Globus pallidus (tissue), 1 donor: ENCODE measurements around the gene PDGFRB.
A peak's percentile ranks its signal among the peaks of the same experiment; 100 is the strongest.

ENCODE experiments used
- DNase-seq: peaks from one replicate; pipeline ENCODE4 v3.0.0-alpha.2; 2015; ENCODE audit warnings: low spot score

Gene PDGFRB

DNA sequence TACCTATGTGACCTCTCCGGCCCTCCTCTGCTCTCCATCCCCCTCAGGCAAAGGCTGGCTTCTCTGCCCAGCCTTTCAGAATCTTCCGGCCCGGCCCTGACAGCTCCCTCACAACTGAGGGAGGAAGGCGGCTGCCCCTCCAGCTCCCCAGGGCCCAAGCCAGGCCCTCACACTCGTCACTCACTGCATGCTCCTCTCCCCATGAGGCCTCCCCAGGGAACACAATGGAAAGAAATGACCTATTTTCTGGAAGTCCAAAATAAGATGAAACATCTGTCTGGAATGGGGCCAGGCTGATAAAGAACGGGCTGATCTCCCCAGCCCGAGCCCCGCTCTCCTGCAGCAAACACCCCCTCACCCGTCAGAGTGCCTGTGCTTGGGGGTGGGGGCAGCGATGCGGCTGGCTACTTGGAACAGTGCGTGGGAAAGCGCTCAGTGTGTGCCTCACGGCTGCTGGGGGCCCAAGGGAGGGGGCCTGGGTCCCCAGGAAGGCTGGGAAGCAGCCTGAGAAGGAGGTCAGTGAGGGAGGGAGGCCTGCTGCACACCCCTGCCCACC lies 11.3 kb downstream of the PDGFRB start:
- DNase-seq: no peak

DNA sequence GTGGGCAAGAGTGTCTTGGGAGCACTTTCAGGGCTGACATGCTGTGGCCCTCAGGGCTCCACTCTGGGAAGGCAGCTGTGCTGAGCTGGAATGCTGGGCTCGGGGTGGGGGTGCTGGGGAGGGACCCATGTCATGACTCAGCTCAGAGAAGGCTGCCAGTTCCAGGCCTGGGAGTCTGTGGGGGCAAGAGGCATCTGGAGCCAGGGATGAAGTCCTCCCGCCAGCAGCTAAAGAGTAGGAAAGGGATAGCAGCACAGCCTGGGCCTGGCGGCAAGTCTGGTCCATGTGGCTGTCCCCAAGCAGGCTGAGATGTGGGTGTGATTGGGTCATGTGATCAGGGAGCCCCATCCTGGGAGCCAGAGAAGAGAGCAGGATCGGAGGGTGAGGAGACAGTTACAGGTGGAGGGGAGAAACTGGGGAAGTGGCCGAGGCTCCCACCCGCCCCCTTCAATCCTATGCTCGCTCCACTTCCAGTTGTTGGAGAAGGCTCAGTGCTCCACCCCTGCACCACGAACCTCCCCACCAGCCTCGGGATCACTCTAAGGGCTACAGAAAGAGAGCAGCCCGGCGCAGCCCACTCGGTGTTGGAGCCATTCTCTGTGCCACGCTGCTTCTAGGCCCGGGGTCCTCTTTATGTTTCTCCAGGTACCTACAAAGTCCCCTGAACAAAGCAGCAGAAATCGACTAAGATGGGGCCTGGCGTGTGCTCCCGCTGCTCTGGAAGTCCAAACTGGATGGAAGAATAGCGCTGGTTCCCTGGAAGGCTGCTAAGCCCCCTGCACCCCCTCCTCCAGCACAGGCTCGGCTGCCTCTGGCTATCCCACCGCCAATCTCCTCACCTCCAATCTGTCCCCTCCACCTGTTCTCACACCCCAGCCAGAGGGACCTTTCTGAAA lies 12.0 kb downstream of the PDGFRB start:
- no peak for DNase-seq

DNA sequence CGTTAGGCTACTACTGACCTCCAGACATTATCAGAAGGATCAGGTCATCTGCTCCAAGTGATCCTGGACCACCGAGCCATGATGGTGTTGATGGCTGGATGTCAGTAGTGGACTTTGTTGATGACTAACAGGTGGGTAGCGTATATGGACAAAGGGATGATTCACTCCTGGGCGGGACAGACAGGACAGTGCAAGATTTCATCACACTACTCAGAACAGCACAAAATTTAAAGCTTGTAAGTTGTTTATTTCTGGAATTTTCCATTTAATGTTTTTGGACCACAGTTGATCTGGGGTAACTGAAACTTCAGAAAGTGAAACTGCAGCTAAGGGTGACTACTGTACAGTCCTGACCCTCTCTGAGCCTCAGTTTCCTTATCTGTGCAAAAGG lies 12.7 kb downstream of the PDGFRB start:
- no peak for DNase-seq

DNA sequence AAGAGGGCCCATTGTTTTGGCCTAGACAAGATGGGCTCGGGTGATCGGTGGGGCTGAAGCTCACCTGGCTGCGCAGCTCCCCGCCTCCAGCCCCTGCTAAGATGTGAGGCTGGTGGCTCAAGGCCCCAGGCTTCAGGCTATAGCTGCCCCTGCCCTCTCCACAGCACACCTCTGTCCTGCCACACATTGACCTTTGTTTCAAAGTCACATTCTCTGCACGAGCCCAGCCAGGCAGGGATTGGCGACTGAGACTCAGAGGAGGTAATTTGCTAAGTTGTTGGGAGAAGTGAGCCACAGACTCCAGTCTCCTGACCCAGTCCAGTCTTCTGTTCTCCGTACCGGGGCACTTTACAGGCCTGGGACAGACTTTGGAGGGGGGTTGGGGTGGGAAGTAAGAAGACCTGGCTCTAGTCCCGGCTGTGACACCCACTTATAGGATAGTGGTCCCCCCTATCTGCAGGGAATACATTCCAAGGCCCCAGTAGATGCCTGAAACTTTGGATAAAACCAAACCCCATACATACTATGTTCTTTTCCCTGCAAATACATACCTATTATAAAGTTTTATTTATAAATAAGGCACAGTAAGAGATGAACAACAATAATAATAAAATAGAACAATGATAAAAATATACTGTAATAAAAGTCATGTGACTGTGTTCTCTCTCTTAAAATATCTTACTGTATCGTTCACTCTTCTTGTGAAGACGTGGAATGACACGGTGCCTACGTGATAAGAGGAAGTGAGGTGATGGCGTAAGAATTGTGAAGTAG lies 13.3 kb downstream of the PDGFRB start:
- DNase-seq: no peak

DNA sequence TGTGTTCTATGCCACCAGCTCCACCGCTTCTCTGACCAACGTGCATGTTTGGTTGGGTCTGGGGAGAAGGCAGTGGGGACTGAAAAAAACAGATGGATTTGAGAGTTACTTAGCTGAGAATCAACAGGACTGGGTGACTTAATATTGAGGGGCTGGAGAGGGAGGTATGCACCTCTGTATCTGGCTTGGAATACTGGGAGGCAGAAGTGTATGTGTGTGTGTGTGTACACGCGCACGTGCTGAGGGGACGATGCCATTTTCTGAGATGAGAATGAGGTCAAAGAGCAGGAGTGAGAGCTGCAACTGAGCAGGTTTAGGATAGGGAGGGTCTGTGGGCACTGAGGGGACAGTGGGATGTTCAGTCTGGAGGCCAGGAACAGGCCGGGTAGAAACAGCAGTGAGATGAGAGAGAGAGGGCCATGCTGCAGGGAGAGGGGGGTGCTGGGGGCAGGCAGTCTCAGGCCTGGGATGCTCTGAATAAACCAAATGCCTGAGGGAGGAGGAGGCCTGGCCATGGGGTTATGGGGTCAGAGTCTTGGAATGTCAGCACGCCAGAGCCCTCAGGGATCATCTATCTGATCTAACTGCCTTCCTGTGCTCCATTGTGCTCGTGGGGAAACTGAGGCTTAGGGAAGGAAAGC lies 14.0 kb downstream of the PDGFRB start:
- DNase-seq: no peak

DNA sequence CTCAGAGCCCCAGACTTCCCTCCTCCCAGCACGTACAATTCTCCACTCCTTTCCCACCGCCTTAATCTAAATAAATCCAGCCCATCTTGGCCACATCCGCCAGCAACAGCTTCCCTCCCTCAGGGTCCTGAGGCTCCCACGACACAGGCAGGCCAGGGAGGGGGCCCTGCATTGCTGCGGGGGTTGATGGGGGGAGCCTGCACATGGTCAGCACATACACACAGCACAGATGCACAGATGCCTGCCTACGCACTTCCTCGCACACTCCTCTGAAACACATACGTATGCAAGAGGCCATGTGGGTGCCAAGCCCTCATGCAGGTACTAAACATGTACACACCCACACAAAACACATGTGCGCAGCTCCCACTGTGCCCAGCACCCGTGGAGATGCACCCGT lies 14.8 kb downstream of the PDGFRB start:
- DNase-seq: no peak

DNA sequence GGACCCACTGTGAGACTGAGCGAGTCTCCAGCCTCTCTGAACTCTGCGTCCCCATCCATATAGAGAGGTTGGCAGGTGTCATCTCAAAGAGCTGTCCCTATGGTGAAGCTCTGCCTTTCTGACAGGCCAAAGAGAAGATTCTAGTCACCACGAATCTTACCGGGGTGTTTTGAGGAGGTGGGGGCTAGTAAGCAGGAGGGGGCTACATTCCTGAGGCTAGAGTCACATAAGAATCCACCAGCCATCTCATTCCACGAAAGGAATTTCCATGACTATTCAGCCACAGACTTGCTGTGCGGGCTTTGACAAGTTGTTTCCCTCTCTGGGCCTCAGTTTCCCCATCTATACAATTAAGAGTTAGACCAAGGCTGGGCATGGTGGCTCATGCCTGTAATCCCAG lies 16.3 kb downstream of the PDGFRB start:
- DNase-seq: no peak

DNA sequence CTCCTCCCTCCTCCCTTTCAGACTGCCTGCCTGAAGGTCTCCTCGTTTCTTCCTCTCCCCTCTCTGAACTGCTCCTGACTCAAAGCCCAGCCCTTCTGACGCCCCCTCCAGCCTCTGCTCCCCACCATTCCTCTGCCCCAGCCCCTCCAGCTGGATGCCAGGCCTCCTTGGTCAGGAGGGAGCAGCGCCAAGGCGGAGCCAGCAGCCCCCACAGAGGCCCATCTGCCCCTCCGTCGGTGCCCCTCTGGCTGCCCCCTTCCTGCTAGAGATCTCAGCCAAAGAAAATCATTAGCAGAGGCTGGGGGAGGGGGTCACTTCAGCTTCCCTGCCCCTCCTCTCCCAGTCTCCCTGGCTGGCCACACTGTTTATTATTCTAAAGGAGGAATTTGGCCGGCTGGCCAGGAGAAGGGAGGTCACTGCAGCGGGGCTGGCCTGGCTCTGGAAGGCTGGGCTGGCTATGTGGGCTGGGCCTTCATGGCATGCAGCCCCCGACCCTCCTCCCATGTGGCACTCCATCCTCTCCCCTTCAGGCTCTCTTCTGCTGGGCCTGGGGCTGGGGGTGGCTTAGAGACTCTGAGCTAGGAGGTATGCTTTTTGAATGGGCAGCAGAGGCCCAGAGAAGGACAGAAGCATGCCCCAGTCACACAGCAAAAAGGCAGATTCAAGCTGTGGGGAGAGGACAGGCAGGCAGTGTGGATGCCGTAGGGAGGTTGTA lies 16.9 kb downstream of the PDGFRB start:
- peak; percentile 60 for DNase-seq

DNA sequence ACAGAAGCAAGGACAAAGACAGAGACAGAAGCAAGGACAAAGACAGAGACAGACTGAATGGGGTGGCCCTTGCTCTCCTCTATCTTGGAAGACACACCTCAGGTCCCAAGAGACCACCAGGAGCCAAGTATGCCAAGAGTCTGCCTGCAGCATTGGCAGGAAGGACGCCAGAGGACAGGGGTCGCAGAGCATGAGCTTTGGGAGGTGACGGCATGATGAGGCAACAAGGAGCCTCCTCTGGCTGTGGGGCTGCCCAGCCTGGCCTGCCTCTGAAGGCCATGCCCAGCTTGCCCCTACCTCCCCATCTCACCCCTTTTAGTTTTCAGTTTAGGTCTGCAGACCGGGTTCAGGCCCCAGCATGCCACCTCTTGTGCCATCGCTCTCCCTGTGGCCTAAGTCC lies 17.6 kb downstream of the PDGFRB start:
- no peak for DNase-seq

DNA sequence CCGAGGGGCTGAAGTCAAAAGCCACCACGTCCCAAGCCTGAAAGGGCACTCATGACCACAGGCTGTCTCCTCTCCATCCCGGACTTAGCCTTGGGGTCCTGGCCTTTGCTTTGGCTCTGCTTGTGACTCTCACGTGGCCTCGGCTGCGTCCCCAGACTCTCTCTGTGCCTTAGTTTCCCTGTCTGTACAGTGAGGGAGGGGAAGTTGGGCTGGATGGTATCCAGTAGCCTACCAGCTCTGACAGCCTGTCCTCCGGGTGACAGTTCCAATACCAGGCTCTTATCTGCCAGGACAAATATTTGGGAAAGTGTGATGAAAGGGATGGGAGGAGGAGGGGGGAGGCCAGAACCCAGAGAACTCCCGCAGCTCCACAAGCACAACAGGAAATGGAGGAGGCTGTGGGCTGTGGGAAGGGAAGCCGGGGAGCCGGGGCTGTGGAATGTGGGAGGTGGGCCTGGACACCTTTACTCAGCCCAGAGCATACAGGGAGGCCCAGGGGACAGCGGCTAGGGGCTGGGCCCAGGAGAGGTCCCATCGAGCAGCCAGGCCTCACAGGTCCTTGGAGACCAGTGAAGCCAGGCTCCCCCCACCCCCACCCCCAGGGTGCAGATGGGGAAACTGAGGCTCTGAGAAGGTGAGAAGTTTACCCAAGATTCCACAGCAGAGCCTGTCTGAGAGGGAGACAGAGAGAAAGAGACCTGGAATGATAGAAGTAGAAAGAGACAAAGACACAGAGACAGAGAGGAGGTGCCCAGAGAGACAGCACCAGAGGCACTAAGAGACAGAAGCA lies 18.3 kb downstream of the PDGFRB start:
- no peak for DNase-seq

DNA sequence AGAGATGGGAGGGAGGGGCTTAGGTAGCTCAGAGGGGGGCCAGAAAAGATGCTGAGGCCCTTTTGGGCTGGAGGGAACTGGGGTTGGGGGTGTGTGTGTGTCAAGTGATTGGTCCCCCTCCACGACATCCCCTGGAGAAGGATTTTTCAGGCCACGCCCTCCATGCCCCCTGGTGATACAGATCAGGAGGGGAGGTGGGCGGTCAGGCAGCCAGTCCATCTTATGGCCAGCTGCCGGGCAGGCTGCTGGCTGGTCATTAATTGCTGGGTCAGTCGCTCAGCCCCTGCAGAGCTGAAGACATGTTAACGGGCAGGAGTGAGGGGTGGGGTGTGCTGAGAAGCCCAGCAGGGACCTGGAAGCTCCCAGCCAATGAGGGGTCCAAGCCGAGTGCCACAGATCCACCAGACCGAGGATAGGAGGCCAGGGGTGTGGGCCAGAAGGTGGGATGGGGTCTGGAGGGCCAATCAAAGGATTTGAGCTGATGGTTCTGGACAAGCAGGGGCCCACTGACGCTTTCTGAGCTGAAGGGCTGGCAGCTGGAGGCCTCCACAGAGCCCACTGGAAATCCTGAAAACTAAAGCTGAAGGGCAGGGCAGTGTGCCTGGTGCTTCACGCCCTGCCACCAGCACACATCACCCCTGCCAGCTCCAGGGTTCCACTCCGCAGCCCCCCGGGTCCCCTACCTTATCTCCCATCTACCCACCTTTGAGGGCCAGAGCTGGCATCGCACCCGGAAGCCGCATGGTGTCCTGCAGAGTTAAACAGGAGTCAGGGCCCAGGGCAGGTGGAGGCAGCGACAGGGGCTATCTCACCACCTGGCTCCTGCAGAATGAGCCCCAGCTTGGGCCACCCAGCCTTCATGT lies 19.1 kb downstream of the PDGFRB start:
- no peak for DNase-seq

DNA sequence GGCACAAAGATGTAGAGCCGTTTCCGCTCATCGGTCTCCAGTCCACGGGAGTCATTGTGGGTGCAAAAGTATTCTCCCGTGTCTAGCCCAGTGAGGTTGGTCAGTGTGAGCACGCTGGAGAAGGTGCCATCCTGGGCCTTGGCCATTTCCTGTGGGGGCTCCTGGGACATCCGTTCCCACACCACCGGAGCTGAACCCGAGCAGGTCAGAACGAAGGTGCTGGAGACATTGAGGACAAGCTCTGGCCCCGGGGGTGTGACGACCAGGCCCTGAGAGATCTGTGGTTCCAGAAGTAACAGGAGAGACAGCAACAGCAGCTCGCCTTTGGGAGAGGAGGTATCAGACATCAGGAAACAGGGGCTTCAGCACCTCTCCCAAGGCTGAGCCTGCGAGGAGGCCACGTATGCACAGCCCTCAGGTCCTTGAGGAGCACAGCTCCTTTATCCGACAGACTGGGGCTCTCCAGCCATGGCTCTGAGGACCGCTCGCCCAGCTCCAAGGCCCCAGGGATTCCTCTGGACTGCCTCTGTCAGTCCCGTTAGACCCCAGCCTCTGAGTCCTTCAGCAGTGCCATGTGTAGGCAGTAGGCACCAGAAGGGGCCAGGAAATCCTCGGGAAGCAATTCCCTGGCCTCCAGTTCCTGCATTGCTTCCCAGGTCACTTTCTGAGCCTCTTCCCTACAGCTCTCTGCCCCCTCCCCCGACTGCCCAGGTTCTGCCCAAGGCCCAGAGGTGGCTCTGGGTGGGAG lies 19.9 kb downstream of the PDGFRB start:
- DNase-seq: no peak

DNA sequence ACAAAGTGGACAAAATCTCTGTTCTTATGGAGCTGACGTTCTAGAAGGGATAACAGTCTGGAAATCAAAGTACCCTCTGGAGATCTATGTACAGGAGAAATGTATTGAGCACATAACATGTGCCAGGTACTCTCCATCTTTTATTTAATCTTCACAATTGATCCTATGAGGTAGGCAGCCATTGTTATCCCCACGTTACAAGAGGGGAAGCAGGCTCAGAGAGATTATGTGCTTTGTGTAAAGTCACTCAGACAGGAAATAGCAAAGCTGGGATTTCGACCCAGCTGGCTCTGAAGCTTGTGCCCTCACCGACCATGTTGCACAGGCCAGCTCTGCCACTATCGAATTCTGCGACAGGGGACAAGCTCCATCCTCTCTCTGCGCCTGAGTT lies 21.5 kb downstream of the PDGFRB start:
- DNase-seq: no peak

DNA sequence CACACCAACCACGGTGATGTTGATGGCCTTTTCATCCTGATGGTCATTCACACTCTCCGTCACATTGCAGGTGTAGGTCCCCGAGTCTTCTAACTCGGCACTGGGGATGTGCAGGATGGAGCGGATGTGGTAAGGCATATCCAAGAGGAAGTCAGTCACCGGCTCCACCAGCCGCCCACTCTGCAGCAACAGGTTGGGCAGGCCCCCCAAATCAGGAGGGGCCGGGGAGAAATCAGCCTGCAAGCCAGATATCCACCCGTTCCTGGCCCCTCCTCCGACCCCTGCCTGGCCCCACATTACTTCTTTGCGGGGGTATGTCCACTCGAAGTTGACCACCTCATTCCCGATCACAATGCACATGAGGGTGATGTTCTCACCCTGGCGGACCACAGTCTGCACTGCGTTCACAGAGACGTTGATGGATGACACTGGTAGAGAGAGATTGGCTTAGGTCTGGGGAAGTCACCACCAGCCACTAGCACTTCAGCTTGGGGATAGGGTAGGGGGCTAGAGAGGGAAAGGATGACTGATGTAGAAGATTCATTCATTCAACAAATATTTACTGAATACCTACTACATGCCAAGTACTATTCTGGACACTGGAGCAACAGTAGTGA lies 22.0 kb downstream of the PDGFRB start:
- DNase-seq: no peak

DNA sequence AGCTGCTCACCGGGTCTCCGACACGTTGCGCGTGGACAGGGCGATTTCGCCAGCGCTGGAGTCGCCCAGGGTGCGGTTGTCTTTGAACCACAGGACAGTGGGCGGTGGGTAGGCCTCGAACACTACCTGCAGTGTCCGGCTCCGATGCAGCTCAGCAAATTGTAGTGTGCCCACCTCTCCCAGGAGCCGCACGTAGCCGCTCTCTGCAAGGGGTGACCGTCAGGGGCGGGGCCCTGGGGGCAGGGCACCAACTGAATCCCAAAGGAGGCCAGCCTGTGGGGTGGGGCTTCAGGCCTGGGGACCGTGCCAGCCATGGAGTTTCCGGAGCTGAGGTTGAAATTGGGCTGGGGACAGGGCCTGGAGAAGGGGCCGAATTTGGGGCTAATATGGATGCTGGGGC lies 22.9 kb downstream of the PDGFRB start:
- DNase-seq: no peak

DNA sequence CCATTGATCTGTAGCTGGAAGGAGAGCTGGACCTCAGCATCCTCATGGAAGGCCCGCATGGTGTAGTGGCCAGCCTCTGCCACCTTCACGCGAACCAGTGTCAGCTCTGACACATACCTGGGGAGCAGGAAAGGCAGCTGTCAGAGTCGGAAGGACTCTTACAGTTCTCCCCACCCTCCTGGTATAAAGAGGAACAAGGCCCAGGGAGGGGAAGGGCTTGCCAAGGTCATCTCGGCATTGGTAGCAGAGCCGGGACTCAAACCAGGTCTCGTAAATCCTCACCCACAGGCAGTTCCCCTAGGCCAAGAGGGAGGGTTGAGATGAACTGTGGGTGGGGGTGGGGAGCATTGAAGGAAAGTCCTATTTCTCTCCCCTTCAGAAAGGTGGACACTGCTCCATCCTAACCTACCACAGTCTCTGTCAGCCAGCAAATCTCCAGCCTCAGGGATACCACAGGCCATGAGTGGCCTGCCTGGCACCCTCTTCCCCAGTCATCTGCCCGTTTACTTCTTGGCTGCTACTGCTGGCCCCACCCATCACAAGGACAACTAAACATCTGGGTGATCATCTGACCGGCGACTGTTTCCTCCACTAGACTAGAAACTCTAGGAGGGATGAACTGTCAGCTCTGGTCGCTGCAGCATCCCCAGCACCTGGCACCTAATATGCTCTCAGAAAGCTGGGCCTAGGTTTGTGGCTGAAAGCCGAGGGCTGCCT lies 23.5 kb downstream of the PDGFRB start:
- no peak for DNase-seq

DNA sequence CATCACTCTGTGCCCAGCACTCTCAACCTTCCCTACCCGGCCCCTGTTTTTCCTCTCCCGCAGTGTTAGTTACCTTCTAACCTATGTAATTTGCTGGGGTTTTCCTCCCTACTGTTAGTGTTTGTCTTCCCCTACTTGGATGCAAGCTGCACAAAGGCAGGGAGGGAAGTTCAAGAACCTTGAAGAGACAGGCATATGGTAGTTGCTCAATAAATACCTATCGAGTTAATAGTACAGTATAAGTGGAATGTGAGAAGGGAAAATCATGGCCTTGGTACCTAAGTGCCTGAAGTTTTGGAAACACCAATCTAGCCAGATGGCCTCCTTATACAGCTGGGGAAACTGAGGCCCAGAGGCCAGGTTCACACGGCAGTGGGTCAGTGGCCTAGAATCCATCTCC lies 24.2 kb downstream of the PDGFRB start:
- DNase-seq: no peak

DNA sequence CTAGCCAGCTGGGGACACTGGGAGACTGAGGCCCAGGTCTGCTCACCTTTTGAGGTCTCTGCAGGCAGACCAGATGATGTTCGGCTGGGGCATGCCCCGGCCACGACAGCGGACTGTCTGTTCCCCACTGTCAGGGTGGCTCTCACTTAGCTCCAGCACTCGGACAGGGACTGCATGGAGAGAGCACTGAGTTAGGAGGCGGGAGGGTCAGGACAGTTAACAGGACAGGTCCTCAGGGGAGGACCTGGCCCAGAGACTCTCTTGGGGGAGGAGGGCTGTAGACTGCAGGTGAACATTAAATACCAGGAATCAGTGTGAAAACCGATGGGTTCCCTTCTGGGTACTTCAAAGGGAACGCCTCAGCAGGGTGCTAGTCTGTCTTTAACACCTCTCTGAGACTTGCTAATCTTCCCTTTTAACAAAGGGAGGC lies 25.1 kb downstream of the PDGFRB start:
- no peak for DNase-seq
